ENCODE results near the gene ELOVL6. TPM values are rescaled to one million over a fixed set of nuclear protein-coding genes. Genes with fewer than 3 reads are reported as not detected.
A peak's percentile ranks its signal among the peaks of the same experiment; 100 is the strongest.

The ELOVL6 gene
- total and polyA plus RNA-seq, 2 of the 4 experiments (the other 2 are of a cell fraction): 17.9 to 19.0 TPM

DNA sequence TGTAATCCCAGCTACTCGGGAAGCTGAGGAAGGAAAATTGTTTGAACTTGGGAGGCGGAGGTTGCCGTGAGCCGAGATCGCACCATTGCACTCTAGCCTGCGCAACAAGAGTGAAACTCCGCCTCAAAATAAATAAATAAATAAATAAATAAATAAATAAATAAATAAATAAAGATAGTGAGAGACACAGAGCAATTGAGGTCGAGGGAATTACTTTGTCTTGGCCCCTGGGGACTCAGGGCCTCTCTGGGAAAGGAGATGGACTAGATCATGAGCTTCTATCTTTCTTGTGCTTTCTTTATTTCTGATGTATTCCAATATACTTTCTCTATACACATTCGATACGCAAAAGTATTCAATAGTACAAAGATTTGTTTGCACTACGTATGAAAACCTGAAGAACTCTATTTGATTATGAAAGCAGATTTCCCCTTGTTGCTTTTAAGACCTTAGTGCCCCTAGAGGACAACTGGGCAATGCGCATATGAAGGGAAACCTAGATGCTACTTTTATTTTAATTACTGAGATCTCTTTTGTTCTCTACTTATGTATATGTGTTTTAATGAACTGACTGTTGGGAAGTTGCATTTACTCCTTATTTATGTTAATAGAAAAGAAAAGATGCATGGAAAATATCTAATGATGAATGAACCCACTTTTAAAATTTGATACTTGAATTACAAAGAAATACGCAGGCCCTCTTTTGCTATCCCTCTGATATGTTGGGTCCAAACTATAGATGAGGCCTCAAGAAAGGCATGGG lies 12.8 kb upstream of the ELOVL6 start:
- H3K27me3 ChIP-seq (ENCODE audit: control insufficient read depth, insufficient read depth, low read length): no peaks in the 10 kb centered on the region; the same call in 1 of the 2 replicates
- no peak overlapping the region for H2BK5ac ChIP-seq (ENCODE audit: low read depth, low read length, poor library complexity, severe bottlenecking)
- no peaks in the 10 kb centered on the region for H3K4me1 ChIP-seq (ENCODE audit: control insufficient read depth, insufficient read depth, low read length)
- TF ChIP-seq RAD21 (IDR thresholded peaks at IDR 0.05; ENCODE audit: low read length) (peak; percentile 85), SMC3 (IDR thresholded peaks at IDR 0.05; ENCODE audit: low read depth, low read length) (peak; percentile 56), USF2 (IDR thresholded peaks at IDR 0.05; ENCODE audit: low read depth, low read length) (no peak), RCOR1 (IDR thresholded peaks at IDR 0.05; ENCODE audit: insufficient replicate concordance, low read length) (no peak), CTCF (conservative IDR thresholded peaks at IDR 0.05; ENCODE audit: low read depth, low read length) (peak; percentile 85)
- no peak overlapping the region for H4K5ac ChIP-seq (ENCODE audit: low read depth, low read length)
- H3K23ac ChIP-seq (ENCODE audit: low read depth, low read length): no peak overlapping the region
- ChIA-PET CTCF (interaction anchor here (1.0 kb wide), 1 partner anchor 191 kb away, joined by 3 read pairs; no protein-coding TSS in a partner anchor), POLR2A (ENCODE audit: unreplicated experiment) (no interaction called here)
- no peaks in the 10 kb centered on the region for H3K9me3 ChIP-seq (ENCODE audit: control insufficient read depth, insufficient read depth, low read length)
- H3K9ac ChIP-seq (ENCODE audit: low read depth, low read length): no peak overlapping the region
- in situ Hi-C loops (cut with MboI; ENCODE audit: low sequenced_read_pairs): no loop called here
- H4K20me1 ChIP-seq (ENCODE audit: insufficient read depth, low read length): no peaks in the 10 kb centered on the region
- no peaks in the 10 kb centered on the region for H3K79me1 ChIP-seq (ENCODE audit: low read depth in 1 of 2, low read length in 2 of 2)
- no peak overlapping the region for H3K18ac ChIP-seq (ENCODE audit: low read depth, low read length)
- no peak overlapping the region for H3K4me2 ChIP-seq (ENCODE audit: low read depth, low read length)
- no peak overlapping the region for H2AFZ ChIP-seq (replicated peaks; ENCODE audit: low read length, poor library complexity)
- DNase-seq (peak; percentile 63), ATAC-seq (ENCODE audit: low read depth) (peak; percentile 48)
- H2BK120ac ChIP-seq (ENCODE audit: low read depth, low read length): no peak overlapping the region
- no peaks in the 10 kb centered on the region for H3K9me1 ChIP-seq (ENCODE audit: insufficient read depth, low read length)
- H3K36me3 ChIP-seq (ENCODE audit: control insufficient read depth, insufficient read depth, low read length): no peaks in the 10 kb centered on the region
- H2BK15ac ChIP-seq (ENCODE audit: low read depth, low read length): no peak overlapping the region
- BruUV-seq (replicated peaks): no TSS peak
- H3K27ac ChIP-seq (ENCODE audit: insufficient read depth, low read length): no peak overlapping the region
- H3K14ac ChIP-seq (replicated peaks; ENCODE audit: low read depth, low read length): no peak overlapping the region
- no peak overlapping the region for H3K56ac ChIP-seq (ENCODE audit: extremely low read depth, insufficient read depth, low read length)
- dilution Hi-C loops (cut with HindIII; ENCODE audit: low sequenced_read_pairs, unreplicated experiment): no loop called here
- no peak overlapping the region for H4K8ac ChIP-seq (ENCODE audit: low read depth in 2 of 2, low read length in 2 of 2)
- intact Hi-C loops (cut with micrococcal nuclease): loop anchor here (1.0 kb wide), 2 partner anchors 161 to 206 kb away; no protein-coding TSS in a partner anchor
- H4K91ac ChIP-seq (ENCODE audit: insufficient read depth, low read depth, low read length): no peak overlapping the region
- H2AK9ac ChIP-seq (replicated peaks; ENCODE audit: low read depth, low read length, poor library complexity): no peak overlapping the region
- H2AK5ac ChIP-seq (ENCODE audit: low read depth, low read length): no peak overlapping the region
- no peak overlapping the region for H2BK20ac ChIP-seq (ENCODE audit: low read depth, low read length)
- H3K4ac ChIP-seq (ENCODE audit: low read depth, low read length): no peak overlapping the region
- no peak overlapping the region for H3K4me3 ChIP-seq (ENCODE audit: insufficient read depth, low read depth, low read length)
- WGBS, 2 experiments (ENCODE audit: extremely low coverage in 2 of 2, insufficient read length in 1 of 2): no CpG with 5 or more reads among the region's 13 CpGs
